ENCODE results near the gene PSMD11.

DNA sequence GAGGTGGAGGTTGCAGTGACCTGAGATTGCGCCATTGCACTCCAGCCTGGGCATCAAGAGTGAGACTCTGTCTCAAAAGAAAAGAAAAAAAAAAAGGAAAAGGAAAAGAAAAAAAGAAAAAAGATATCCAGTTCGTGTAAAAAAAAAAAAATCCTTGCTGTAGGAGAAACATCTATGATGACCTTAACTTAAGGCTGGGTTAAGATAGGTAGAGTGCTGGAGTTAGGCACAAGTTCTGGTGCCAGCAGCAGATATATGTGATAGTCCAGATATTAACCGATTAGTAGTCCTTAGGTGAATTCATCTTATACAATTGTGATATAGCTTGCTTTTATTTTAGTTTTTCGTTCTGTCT lies 17.2 kb downstream of the PSMD11 start:
- TF ChIP-seq POLR2A (IDR thresholded peaks at IDR 0.05) (no peak), CTCF (IDR thresholded peaks at IDR 0.05) (no peak), POLR2AphosphoS5 (IDR thresholded peaks at IDR 0.05) (no peak), EP300 (IDR thresholded peaks at IDR 0.05) (no peak)
